Stimulated activated CD4-positive, alpha-beta T cell treated with anti-CD3 and anti-CD28 coated beads, Interleukin-2, amount 100 ng/mL, for 4 hours (primary cell): Measurements from ENCODE around the gene CDKAL1.
"Not testable (repeated sequence)": the region's sequence is repeated elsewhere in the genome, so short reads cannot be mapped to it uniquely, and the experiment has no call there.

Experiments
- DNase-seq: peaks from one replicate; pipeline ENCODE4 v3.0.0-alpha.2; 2020; ENCODE audit warnings: low read depth

Gene CDKAL1

GRCh38 chr6:20924094-20924493 is 389.8 kb downstream of the CDKAL1 start:
- not testable (repeated sequence) for DNase-seq

- DNase-seq: no peak
Measured at GRCh38 chr6:20924911-20925543, 390.8 kb downstream of the CDKAL1 start.

- DNase-seq: no peak
Measured at GRCh38 chr6:20927130-20927860, 393.0 kb downstream of the CDKAL1 start.

GRCh38 chr6:20929283-20929682 is 395.0 kb downstream of the CDKAL1 start:
- DNase-seq: no peak

GRCh38 chr6:20931093-20931492 is 396.8 kb downstream of the CDKAL1 start:
- no peak for DNase-seq

- DNase-seq: no peak
Measured at GRCh38 chr6:20931772-20932171, 397.5 kb downstream of the CDKAL1 start.

DNA sequence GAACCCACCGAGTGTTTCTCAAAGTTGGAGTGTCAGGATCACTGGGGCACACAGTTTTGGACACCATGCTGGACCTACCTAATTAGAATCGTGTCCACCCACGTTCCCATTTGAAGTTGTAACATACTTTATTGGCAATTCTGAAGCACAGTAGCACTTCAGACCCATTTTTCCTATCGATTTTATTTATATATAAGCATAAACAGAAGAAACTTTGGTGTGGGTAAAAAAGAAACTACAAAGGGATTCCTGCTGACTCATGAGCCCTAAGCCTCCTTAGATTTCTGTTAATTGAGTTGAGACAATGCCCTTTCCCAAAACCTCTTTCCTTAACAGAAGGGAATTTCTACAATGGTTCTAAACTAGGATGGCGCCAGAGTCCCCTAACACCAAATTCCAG is 398.0 kb downstream of the CDKAL1 start:
- no peak for DNase-seq

DNA sequence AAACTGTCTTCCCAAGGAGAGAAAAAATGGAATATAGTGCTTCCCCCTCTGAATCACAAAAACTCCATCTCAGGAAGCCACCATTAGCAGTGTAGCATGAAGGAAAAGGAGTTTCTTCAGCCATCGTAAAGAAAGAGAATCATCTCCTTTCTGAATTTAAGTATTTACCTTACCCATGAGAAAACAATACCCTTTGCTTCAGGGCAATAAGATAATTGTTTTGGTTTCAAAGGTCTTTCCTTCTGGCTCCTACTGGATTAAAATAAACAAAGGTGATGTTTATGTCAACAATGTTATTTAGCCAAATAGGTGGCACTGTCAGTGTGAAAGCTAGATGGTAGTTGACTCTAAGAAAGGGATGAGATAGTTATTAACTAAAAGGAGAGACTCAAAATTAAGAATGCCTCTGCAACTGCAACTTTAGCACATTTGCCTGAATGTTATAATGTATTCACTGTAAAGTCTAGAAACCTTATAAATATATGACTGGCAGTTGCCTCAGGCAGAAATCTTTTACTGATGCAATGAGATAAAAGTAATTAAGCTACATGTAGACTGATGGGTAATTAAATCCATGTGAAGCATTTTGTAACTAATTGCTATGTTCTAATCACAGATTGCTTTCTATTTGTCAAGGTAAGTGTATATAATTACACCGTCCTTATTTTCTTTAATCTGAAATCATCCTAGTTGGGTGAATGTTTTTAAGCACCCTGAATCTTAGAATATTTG is 399.0 kb downstream of the CDKAL1 start:
- no peak for DNase-seq

DNA sequence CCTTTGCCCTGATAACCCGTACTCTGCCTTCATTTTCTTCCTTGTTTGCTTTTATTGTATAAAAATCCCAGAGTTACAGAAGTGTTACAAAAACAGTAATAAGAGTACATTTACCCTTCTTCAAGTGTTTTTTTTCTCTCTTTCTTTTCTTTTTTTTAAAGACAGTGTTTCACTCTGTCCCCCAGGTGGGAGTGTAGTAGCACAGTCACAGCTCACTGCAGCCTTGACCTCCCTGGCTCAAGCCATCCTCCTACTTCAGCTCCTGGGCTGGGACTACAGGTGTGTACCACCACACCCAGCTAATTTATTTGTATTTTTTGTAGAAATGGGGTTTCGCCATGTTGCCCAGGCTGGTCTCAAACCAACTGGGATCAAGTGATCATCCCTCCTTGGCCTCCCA is 402.7 kb downstream of the CDKAL1 start:
- DNase-seq: no peak

- DNase-seq: no peak
Measured at GRCh38 chr6:20939161-20939775, 405.0 kb downstream of the CDKAL1 start.

GRCh38 chr6:20943040-20943627 is 408.9 kb downstream of the CDKAL1 start:
- DNase-seq: no peak

- DNase-seq: no peak
Measured at GRCh38 chr6:20943922-20944321, 409.7 kb downstream of the CDKAL1 start.

DNA sequence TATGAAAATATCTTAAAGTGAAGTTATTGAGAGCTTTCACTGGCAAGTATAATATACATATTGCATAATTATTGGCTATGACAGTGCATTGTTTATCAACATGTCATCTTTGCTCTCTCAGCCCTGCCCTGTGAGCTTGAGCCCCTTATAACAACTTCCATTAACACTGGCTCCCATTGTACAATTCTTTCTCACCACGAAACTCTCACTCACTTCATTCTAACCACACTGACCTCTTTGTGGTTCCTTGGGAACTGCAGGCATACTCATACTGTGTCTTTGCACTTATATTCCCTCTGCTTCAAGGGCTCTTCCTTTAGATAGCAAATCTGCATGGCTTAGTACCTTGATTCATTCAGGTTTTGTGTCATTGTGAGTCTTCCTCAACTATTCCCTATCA is 411.8 kb downstream of the CDKAL1 start:
- no peak for DNase-seq

DNA sequence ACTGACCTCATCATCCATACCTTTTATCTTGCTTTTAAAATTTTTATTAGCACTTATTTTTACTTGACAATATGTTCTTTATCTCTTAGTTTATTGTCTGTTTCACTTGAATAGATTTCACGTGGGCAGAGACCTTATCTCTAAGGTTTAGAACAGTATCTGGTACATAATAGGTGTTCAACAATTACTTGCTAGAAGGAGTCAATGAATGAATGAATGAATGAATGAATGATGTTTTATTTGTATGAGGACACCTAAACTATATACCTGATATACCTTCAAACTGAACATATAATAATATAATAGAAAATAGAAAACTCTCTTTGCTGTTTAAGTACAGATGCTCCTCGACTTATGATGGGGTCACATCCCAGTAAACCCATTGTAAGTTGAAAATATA is 412.6 kb downstream of the CDKAL1 start:
- DNase-seq: no peak

DNA sequence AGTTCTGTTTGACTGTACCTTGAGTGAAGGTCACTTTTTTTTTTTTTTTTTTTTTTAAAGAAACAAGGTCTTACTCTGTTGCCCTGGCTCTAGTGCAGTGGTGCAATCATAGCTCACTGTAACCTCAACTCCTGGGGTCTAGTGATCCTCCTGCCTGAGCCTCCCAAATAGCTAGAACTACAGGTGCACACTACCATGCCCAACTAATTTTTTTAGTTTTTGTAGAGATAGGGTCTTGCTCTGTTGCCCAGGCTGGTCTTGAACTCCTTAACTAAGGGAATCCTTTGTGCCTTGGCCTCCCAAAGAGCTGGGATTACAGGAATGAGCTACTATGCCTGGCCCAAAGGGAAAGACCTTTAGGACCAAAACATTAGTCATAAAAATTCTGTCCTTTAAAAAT is 413.7 kb downstream of the CDKAL1 start:
- DNase-seq: no peak

DNA sequence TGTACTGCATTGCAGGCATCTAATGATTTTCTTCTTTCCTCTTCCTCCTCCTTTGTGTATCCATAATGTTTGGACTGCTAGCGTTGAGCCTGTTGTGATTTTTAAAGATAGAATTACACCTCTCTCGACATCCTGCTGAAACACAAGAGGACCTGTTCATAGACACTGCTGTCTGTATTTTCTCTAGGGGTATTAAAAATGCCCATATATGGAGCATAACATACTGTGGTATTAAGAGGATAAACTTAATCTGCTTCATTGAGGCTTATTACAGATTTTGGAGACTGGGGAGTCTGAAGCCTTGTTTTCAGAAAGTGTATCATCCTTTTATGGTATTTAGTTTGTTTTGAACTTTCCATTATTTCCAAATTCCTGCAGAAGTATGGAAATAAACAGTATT is 414.3 kb downstream of the CDKAL1 start:
- DNase-seq: no peak

GRCh38 chr6:20949138-20949537 is 414.9 kb downstream of the CDKAL1 start:
- no peak for DNase-seq

GRCh38 chr6:20952699-20953474 is 418.6 kb downstream of the CDKAL1 start:
- no peak for DNase-seq

GRCh38 chr6:20954315-20954714 is 420.1 kb downstream of the CDKAL1 start:
- DNase-seq: no peak

- no peak for DNase-seq
Measured at GRCh38 chr6:20955131-20955530, 420.9 kb downstream of the CDKAL1 start.

DNA sequence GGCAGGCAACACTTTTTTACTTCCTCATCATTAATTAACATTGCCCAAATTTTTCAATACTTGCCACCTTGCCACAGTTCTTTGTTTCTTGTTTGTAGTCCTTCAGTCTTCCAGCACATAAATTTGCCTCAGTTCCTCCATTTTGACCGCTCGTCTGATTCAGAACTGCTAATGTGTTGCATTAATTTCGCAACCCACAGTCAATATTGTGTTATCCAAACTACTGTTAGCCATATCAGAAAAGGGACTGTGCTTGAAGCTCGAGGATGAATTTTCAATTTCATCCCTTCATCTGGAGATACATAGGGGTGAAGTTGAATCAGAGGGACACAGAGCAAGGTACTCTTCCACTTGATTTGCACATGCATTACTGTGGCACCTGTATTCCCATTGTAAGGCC is 421.5 kb downstream of the CDKAL1 start:
- DNase-seq: no peak

DNA sequence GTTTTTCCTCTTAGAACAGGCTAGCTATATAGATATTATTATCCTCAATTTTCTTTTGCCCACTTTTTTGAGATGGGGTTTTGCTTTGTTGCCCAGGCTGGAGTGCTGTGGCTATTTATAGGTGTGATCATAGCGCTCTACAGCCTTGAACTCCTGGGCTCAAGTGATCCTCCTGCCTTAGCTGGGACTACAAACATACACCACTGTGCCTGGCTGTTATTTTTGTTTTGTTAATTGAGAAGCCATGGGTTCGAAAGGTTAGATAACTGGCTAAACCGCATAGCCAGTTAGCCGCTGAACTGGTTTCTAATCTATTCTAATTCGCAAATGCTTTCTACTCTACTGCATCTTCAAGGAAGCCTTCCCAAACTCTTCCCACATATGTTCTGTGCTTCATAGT is 425.8 kb downstream of the CDKAL1 start:
- no peak for DNase-seq
